Measurements from ENCODE around the gene NSRP1.

DNA sequence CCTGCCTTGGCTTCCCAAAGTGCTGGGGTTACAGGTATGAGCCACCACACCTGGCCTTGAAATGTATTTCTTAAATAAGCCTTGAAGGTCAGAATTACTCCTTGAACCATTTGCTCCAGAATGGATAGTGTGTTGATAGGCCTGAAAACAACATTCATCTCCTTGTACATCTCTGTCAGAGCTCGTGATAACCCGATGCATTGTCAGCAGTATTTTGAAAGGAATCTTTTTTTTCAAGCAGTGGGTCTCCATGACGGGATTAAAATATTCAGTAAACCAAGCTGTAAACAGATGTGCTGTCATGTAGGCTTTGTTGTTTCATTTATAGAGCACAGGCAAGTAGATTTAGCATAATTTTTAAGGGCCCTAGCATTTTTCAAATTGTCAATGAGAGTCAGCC is 16.6 kb downstream of the NSRP1 start:
- TF ChIP-seq, protein P1, sequence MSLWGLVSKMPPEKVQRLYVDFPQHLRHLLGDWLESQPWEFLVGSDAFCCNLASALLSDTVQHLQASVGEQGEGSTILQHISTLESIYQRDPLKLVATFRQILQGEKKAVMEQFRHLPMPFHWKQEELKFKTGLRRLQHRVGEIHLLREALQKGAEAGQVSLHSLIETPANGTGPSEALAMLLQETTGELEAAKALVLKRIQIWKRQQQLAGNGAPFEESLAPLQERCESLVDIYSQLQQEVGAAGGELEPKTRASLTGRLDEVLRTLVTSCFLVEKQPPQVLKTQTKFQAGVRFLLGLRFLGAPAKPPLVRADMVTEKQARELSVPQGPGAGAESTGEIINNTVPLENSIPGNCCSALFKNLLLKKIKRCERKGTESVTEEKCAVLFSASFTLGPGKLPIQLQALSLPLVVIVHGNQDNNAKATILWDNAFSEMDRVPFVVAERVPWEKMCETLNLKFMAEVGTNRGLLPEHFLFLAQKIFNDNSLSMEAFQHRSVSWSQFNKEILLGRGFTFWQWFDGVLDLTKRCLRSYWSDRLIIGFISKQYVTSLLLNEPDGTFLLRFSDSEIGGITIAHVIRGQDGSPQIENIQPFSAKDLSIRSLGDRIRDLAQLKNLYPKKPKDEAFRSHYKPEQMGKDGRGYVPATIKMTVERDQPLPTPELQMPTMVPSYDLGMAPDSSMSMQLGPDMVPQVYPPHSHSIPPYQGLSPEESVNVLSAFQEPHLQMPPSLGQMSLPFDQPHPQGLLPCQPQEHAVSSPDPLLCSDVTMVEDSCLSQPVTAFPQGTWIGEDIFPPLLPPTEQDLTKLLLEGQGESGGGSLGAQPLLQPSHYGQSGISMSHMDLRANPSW (CRISPR knock-in tag; conservative IDR thresholded peaks at IDR 0.05; ENCODE audit: low read depth), result no peak
- TF ChIP-seq, protein P2, sequence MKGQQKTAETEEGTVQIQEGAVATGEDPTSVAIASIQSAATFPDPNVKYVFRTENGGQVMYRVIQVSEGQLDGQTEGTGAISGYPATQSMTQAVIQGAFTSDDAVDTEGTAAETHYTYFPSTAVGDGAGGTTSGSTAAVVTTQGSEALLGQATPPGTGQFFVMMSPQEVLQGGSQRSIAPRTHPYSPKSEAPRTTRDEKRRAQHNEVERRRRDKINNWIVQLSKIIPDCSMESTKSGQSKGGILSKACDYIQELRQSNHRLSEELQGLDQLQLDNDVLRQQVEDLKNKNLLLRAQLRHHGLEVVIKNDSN (CRISPR knock-in tag; IDR thresholded peaks at IDR 0.05), result no peak
- TF ChIP-seq, protein P3, sequence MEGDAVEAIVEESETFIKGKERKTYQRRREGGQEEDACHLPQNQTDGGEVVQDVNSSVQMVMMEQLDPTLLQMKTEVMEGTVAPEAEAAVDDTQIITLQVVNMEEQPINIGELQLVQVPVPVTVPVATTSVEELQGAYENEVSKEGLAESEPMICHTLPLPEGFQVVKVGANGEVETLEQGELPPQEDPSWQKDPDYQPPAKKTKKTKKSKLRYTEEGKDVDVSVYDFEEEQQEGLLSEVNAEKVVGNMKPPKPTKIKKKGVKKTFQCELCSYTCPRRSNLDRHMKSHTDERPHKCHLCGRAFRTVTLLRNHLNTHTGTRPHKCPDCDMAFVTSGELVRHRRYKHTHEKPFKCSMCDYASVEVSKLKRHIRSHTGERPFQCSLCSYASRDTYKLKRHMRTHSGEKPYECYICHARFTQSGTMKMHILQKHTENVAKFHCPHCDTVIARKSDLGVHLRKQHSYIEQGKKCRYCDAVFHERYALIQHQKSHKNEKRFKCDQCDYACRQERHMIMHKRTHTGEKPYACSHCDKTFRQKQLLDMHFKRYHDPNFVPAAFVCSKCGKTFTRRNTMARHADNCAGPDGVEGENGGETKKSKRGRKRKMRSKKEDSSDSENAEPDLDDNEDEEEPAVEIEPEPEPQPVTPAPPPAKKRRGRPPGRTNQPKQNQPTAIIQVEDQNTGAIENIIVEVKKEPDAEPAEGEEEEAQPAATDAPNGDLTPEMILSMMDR (IDR thresholded peaks at IDR 0.05), result no peak
- no peak for TF ChIP-seq PRRX2 (CRISPR knock-in tag; IDR thresholded peaks at IDR 0.05)
